Stimulated activated CD8-positive, alpha-beta memory T cell treated with anti-CD3 and anti-CD28 coated beads, Interleukin-7, amount 100 ng/mL, for 1 hour (primary cell): Measurements from ENCODE around the gene ZHX3.

Experiments used
- DNase-seq, 2 donors: peaks; one replicate each; pipeline ENCODE4 v3.0.0-alpha.2; 2020; ENCODE audit warnings: low read depth in 2 of 2

ZHX3 gene

GRCh38 chr20:41299899-41300298, 17.6 kb downstream of the ZHX3 start:
- no peak for DNase-seq

GRCh38 chr20:41293269-41294037, 24.1 kb downstream of the ZHX3 start:
- no peak for DNase-seq

- DNase-seq, result no peak
Measured at GRCh38 chr20:41290804-41291389, 26.6 kb downstream of the ZHX3 start.

GRCh38 chr20:41287327-41287726, 30.2 kb downstream of the ZHX3 start:
- DNase-seq, result no peak

GRCh38 chr20:41286240-41286851, 31.2 kb downstream of the ZHX3 start:
- no peak for DNase-seq

GRCh38 chr20:41279546-41280225, 37.8 kb downstream of the ZHX3 start:
- DNase-seq, result no peak

GRCh38 chr20:41278936-41279335, 38.6 kb downstream of the ZHX3 start:
- DNase-seq, result no peak

- no peak for DNase-seq
Measured at GRCh38 chr20:41277049-41277448, 40.5 kb downstream of the ZHX3 start.

GRCh38 chr20:41276317-41276751, 41.2 kb downstream of the ZHX3 start:
- no peak for DNase-seq

- DNase-seq, result no peak
Measured at GRCh38 chr20:41275301-41275731, 42.2 kb downstream of the ZHX3 start.

GRCh38 chr20:41274152-41274551, 43.4 kb downstream of the ZHX3 start:
- DNase-seq, result no peak

- no peak for DNase-seq
Measured at GRCh38 chr20:41273445-41273844, 44.1 kb downstream of the ZHX3 start.

GRCh38 chr20:41272339-41272738, 45.2 kb downstream of the ZHX3 start:
- DNase-seq, result no peak

- no peak for DNase-seq
Measured at GRCh38 chr20:41268917-41269652, 48.4 kb downstream of the ZHX3 start.

GRCh38 chr20:41268402-41268801, 49.1 kb downstream of the ZHX3 start:
- DNase-seq, result no peak

- no peak for DNase-seq
Measured at GRCh38 chr20:41265938-41266337, 51.6 kb downstream of the ZHX3 start.

GRCh38 chr20:41264819-41265218, 52.7 kb downstream of the ZHX3 start:
- no peak for DNase-seq

- no peak for DNase-seq
Measured at GRCh38 chr20:41261790-41262717, 55.5 kb downstream of the ZHX3 start.

GRCh38 chr20:41261260-41261659, 56.3 kb downstream of the ZHX3 start:
- no peak for DNase-seq

GRCh38 chr20:41260734-41261220, 56.8 kb downstream of the ZHX3 start:
- DNase-seq, result no peak
